HepG2 (cell line): Measurements from ENCODE around the gene CACNG7.

Experiments
- CTCF ChIP-seq: sonication (generic); formaldehyde crosslinking; IDR thresholded peaks from 2 replicates; pipeline ENCODE4 v1.5.0; 2020; ENCODE audit warnings: mild to moderate bottlenecking, missing genetic modification reagents, moderate library complexity
- EZH2 ChIP-seq: conservative IDR thresholded peaks from 2 replicates; pipeline ENCODE4 v1.6.1; 2012; ENCODE audit warnings: mild to moderate bottlenecking, low read depth, low read length, moderate library complexity
- HDAC6 ChIP-seq: fragments of 200-600 bp; sonication (generic); IDR thresholded peaks from 2 replicates; pipeline ENCODE4 v1.7.0; 2017; ENCODE audit warnings: mild to moderate bottlenecking, antibody characterized with exemption, low read length, low read depth
- HOXA5 ChIP-seq: sonication (generic); formaldehyde crosslinking; IDR thresholded peaks from 2 replicates; pipeline ENCODE4 v1.4.0; 2020; ENCODE audit warnings: missing genetic modification reagents
- JUNB ChIP-seq: sonication (generic); formaldehyde crosslinking; IDR thresholded peaks from 2 replicates; pipeline ENCODE4 v1.8.0; 2022; ENCODE audit warnings: missing genetic modification reagents, mild to moderate bottlenecking, borderline replicate concordance
- NKX3-1 ChIP-seq: sonication (generic); formaldehyde crosslinking; IDR thresholded peaks from 2 replicates; pipeline ENCODE4 v1.5.0; 2020; ENCODE audit warnings: missing genetic modification reagents
- POLR2A ChIP-seq, 2 experiments: IDR thresholded peaks; 2 replicates each; pipeline ENCODE4 v1.6.1; 2011; ENCODE audit warnings: low read depth in 2 of 2, low read length in 2 of 2, mild to moderate bottlenecking in 1 of 2, moderate library complexity in 1 of 2; ENCODE audit not compliant: insufficient read depth in 1 of 2
- POLR2AphosphoS5 ChIP-seq: IDR thresholded peaks from 2 replicates; pipeline ENCODE4 v1.6.1; 2012; ENCODE audit warnings: low read depth, low read length
- STAG1 ChIP-seq: sonication (generic); formaldehyde crosslinking; IDR thresholded peaks from 2 replicates; pipeline ENCODE4 v1.4.0; 2020; ENCODE audit warnings: missing genetic modification reagents
- TARDBP ChIP-seq: sonication (generic); formaldehyde crosslinking; IDR thresholded peaks from 2 replicates; pipeline ENCODE4 v1.8.0; 2022; ENCODE audit warnings: mild to moderate bottlenecking, missing genetic modification reagents
- ZFP36 ChIP-seq: fragments of 150-350 bp; IDR thresholded peaks from 2 replicates; pipeline ENCODE4 v1.6.1; 2018; ENCODE audit warnings: borderline replicate concordance, low read length, low read depth; ENCODE audit not compliant: partially characterized antibody
- ZNF160 ChIP-seq: sonication (generic); formaldehyde crosslinking; IDR thresholded peaks from 2 replicates; pipeline ENCODE4 v1.8.0; 2022; ENCODE audit warnings: mild to moderate bottlenecking, inconsistent platforms, missing genetic modification reagents
- ZNF674 ChIP-seq: sonication (generic); formaldehyde crosslinking; IDR thresholded peaks from 2 replicates; pipeline ENCODE4 v1.5.0; 2020; ENCODE audit warnings: low read depth, mild to moderate bottlenecking, missing genetic modification reagents

DNA sequence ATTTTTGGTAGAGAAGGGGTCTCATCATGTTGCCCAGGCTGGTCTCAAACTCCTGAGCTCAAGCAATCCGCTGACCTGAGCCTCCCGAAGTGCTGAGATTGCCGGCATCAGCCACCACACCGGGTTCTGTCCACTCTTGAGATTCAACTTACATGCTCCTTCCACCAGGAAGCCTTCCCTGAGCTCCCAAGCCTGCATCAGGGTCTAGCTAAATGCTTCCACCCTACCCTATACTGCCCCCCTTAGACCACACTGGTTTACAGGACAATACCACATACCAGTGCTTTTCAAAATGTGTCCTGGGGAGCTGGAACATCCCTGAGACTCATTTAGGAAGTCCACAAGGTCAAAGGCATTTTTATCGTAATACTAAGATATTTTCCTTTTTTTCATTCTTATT lies 38.5 kb downstream of the CACNG7 start:
- TF ChIP-seq TARDBP (CRISPR knock-in tag) (no peak), JUNB (CRISPR knock-in tag) (no peak), HDAC6 (no peak), ZNF160 (CRISPR knock-in tag) (no peak), ZFP36 (peak; percentile 14), HOXA5 (no peak), CTCF (CRISPR knock-in tag) (peak; percentile 59), ZNF674 (CRISPR knock-in tag) (no peak), POLR2A (IDR thresholded peaks at IDR 0.05; ENCODE audit: insufficient read depth in 1 of 2, low read depth in 2 of 2, low read length in 2 of 2) (no peak), EZH2 (no peak), POLR2AphosphoS5 (no peak), STAG1 (CRISPR knock-in tag) (peak; percentile 56; the same call in 1 of the 2 replicates), NKX3-1 (CRISPR knock-in tag) (no peak)
